ENCODE data around the gene TMSB15B.
"Not testable (repeated sequence)": the region's sequence is repeated elsewhere in the genome, so short reads cannot be mapped to it uniquely, and the experiment has no call there.

TMSB15B gene

GRCh38 chrX:103962411-103963278 is at the start of gene TMSB15B:
Gene TMSB15B, plus strand, starts transcription at chrX:103962627.
- DNase-seq = not testable (repeated sequence)

GRCh38 chrX:103913356-103914020 is 48.9 kb upstream of the TMSB15B start:
- no peak for DNase-seq

GRCh38 chrX:103918050-103918449 is 44.4 kb upstream of the TMSB15B start:
- peak; percentile 49 for DNase-seq

- peak; percentile 51 for DNase-seq
Measured at GRCh38 chrX:103918571-103919269, 43.7 kb upstream of the TMSB15B start.

GRCh38 chrX:103919270-103919637 is 43.2 kb upstream of the TMSB15B start:
- peak; percentile 39 for DNase-seq

- DNase-seq = not testable (repeated sequence)
Measured at GRCh38 chrX:103920515-103920914, 41.9 kb upstream of the TMSB15B start.

- no peak for DNase-seq
Measured at GRCh38 chrX:103927030-103927429, 35.4 kb upstream of the TMSB15B start.

- no peak for DNase-seq
Measured at GRCh38 chrX:103927633-103928032, 34.8 kb upstream of the TMSB15B start.

GRCh38 chrX:103932133-103932532 is 30.3 kb upstream of the TMSB15B start:
- DNase-seq = no peak

- DNase-seq = not testable (repeated sequence)
Measured at GRCh38 chrX:103940257-103940656, 22.2 kb upstream of the TMSB15B start.

- peak; percentile 41 for DNase-seq
Measured at GRCh38 chrX:103941201-103941975, 21.0 kb upstream of the TMSB15B start.

GRCh38 chrX:103949506-103949905 is 12.9 kb upstream of the TMSB15B start:
- DNase-seq = no peak

GRCh38 chrX:103953353-103953752 is 9.1 kb upstream of the TMSB15B start:
- no peak for DNase-seq

GRCh38 chrX:103954259-103954658 is 8.2 kb upstream of the TMSB15B start:
- no peak for DNase-seq

GRCh38 chrX:103960599-103960998 is 1.8 kb upstream of the TMSB15B start:
- DNase-seq = not testable (repeated sequence)

GRCh38 chrX:103983508-103983907 is 21.1 kb downstream of the TMSB15B start:
- not testable (repeated sequence) for DNase-seq

GRCh38 chrX:103999234-103999633 is 36.8 kb downstream of the TMSB15B start:
- no peak for DNase-seq

- DNase-seq = no peak
Measured at GRCh38 chrX:104008831-104009230, 46.4 kb downstream of the TMSB15B start.

- DNase-seq = no peak
Measured at GRCh38 chrX:104013158-104013557, 50.7 kb downstream of the TMSB15B start.

GRCh38 chrX:104013606-104014005 is 51.2 kb downstream of the TMSB15B start, which contains the start of gene H2BW1:
Gene H2BW1, minus strand, starts transcription at chrX:104013708. Its CDS starts 132 bp downstream, at chrX:104013576.
- DNase-seq = no peak

GRCh38 chrX:104015576-104015975 is 53.1 kb downstream of the TMSB15B start:
- not testable (repeated sequence) for DNase-seq
